DMS79 treated with DMSO at 0.1 percent for 48 hours (cell line): ENCODE measurements around the gene ZNF440.
"Not testable (repeated sequence)": the region's sequence is repeated elsewhere in the genome, so short reads cannot be mapped to it uniquely, and the experiment has no call there.

Source experiments
- DNase-seq: peaks from one replicate; lab custom pipeline; 2025; lab: John Stamatoyannopoulos, UW

The ZNF440 gene

DNA sequence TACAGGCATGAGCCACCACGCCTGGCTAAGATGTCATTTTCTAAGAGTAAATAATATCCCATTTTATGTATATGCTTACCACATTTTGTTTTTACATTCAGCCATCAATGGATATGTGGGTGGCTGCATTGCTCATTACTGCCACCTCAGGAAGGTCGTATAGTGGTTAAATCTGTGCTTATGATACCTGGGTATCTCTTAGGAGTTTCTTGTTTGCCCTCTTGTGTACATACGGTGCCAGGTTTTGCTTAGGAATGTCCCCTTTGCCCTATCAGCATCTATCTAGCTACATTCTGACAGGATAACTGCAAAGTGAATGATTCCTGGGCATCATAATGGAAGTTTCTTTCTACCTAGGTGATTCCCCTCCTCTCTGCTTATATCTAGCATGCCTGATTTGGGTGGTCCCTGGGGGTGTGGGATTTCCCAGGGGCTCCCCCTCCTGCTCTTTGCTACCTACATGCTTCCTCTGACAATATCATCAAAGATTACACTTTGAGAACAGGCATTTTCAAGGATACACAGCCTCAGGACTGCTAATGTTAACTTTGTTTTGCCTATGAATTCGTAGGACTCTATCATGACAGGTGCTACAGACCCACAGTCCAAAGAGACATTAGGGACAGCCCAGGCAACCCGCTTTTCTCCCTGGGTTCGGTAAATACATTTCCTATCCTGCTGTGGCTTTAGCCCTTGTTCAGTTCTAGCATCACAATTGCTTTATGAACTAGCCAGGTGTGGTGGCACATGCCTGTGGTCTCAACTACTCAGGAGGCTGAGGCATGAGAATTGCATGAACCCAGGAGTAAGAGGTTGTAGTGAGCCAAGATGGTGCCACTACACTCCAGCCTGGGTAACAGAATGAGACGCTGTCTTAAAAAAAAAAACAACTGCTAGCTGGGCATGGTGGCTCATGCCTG, 15.1 kb downstream of the ZNF440 start:
- DNase-seq: not testable (repeated sequence)

DNA sequence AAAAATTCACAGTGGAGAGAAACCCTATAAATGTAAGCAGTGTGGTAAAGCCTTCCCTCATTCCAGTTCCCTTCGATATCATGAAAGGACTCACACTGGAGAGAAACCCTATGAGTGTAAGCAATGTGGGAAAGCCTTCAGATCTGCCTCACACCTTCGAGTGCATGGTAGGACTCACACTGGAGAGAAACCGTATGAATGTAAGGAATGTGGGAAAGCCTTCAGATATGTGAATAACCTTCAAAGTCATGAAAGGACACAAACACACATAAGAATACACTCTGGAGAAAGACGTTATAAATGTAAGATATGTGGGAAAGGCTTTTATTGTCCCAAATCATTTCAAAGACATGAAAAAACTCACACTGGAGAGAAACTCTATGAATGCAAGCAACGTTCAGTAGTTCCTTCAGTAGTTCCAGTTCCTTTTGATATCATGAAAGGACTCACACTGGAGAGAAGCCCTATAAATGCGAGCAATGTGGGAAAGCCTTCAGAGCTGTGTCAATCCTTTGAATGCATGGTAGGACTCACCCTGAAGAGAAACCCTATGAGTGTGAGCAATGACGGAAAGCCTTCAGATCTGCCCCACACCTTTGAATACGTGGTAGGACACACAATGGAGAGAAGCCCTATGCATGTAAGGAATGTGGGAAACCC, 18.3 kb downstream of the ZNF440 start:
- DNase-seq: no peak

DNA sequence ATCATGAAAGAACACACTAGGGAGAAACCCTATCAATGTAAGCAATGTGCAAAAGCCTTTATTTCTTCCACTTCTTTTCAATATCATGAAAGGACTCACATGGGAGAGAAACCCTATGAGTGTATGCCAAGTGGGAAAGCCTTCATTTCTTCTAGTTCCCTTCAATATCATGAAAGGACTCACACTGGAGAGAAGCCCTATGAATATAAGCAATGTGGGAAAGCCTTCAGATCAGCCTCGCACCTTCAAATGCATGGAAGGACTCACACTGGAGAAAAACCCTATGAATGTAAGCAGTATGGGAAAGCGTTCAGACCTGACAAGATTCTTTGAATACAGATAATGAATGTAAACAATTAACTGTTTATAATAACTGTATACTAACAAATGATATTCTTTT, 19.5 kb downstream of the ZNF440 start:
- no peak for DNase-seq

DNA sequence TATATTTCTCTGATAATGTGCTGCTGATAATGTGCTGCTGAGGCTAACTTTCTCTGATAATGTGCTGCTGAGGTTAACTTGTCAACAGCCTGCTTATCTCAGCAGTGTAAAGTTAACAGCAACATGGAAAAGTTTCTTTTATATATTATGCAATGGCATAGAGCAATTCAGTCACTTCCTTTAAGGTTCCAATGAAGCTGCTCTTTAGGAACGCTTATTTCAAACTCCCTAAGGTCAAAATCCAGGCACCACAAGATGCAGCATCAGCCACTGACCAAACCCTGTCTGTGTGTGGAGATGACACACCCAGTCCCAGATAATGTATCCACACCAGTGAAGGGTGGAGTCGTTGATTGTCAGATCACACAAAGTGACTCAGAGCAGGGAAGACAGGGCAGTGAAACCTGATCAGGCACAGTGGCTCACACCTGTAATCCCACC, 21.6 kb downstream of the ZNF440 start:
- DNase-seq: not testable (repeated sequence)

DNA sequence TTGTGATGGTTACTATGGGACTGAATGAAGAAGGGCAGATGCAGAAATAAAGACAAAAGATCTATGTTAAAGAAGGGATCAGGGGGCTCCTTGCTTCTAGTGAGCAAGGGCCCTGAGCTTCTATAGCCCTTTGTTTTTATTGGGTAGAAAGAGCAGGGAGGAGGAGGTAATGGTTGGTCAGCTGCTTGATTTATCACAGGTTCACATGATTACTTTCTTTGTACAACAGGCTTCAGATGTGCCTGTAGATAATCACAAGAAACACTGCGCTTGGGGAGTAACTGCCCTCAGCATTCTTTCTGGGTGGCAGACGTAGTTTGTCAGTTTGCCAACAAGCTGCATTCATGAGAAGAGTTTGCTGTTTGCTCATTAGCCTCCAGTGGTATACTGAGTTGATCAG, 29.6 kb downstream of the ZNF440 start:
- no peak for DNase-seq

DNA sequence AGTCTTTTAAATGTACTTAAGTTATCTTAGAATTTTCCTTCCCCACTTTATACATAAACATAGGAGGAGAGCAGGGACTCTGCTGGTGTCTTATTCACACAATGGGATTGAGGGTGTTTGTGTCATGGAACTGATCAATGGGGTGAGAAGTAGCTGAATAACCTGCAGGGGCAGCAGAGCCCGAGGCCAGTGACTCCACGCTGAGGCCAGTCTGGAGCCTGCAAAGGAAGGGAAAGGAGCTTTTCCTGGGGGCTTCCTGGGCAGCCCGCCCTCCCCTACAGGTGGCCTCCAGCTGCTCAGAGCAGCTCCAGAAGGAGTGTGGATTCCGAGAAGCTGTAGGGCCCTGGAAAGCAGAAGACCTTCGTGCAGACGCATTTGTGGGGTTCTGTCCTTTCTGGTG, 33.5 kb downstream of the ZNF440 start:
- DNase-seq: not testable (repeated sequence)

DNA sequence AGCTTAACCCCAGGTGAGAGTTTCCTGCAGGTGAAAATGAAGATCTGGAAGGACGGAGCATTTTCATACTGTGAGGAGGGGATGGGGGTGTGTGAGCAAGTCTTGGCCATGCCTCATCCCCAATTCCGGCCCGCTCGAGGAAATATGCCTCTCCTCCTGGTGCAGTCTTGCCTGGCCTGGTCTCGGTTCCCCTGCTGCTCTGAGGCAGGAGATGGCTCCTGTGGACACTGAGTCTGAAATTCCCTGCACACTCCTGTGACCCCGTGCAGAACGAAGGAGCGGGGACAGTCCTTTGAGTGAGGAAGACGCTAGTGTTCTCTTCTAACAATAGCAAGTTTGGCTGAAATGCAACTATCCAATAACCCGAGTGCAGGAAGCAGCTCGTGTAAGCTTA, 34.1 kb downstream of the ZNF440 start:
- DNase-seq: no peak

DNA sequence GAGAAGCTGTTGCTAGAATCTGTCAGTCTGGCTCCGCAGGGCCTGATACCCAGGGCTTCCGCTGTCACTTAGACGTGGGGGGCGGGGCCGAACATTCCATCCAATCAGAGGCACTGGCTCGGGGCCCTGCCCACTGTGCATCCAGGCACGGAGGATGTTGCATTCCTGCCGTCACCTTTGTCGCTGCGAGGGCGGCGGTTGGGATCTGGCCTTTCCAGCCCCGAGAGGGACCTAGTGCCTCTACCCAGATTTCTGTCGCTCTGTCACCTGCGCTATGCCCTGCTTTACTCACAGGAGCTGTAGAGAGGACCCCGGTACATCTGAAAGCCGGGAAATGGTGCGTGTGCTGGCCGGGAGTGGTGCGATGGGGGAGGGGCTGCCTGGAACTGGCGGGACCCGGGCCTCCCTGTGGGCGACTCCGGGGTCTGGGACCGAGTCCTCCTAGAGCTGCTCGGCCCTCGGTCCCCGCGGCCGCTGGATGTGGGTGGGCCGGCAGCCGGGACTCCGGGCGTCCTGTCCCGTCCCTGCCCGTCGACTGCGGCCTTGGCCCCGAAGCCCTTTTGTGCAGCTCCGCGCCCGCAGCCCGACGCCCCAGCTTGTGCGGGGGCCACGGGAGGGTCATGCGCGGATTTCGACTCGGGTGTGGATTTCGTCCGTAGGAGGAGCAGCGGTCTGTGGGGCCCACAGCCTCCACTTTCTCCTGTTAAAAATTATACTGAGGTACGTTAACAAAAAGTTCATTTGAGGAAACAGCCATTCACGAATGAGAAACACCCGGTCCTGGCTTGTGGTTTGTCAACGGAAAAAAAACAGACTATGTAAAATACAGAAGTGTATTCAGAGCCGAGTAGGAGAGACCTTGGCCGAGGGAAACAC, 34.8 kb downstream of the ZNF440 start, which contains the start of gene ZNF439:
TSS of gene ZNF439 (plus strand) at position 133 of the 876 bp plus-strand sequence. CDS start at position 275, 142 bp downstream.
- peak; percentile 85 for DNase-seq

DNA sequence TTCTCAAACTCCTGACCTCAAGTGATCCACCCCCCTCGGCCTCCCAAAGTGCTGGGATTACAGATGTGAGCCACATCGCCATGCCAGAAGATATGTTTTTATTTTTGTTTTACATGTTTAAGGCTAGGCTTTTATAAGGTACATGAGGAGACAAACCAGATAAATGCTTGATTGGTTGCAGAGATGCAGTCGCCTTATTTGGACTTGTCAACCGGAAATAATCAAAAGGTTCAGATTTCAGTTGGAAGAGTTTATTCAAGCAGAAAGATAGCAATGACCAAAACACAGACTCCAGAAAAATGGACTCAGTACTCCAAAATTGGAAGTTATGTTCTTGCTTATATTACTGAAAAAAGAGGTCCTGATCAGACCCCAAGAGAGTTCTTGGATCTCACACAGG, 36.2 kb downstream of the ZNF440 start:
- not testable (repeated sequence) for DNase-seq

DNA sequence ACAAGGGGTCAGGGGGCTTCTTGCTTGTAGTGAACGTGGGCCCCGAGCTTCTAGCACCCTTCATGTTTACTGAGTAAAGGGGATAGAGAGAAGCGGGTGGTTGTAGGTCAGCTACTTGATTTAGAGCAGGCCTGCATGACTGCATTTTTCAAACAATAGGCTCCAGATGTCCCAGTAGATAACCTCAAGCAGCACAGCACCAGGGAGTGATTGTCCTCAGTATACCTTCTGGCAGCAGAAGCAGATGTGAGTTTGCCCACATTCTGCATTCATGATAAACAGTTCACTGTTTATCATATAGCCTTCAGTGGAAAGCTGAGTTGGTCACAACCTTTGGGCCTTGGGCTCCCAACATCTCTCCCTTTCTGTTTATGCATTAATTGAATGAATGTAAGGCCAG, 39.3 kb downstream of the ZNF440 start:
- no peak for DNase-seq

DNA sequence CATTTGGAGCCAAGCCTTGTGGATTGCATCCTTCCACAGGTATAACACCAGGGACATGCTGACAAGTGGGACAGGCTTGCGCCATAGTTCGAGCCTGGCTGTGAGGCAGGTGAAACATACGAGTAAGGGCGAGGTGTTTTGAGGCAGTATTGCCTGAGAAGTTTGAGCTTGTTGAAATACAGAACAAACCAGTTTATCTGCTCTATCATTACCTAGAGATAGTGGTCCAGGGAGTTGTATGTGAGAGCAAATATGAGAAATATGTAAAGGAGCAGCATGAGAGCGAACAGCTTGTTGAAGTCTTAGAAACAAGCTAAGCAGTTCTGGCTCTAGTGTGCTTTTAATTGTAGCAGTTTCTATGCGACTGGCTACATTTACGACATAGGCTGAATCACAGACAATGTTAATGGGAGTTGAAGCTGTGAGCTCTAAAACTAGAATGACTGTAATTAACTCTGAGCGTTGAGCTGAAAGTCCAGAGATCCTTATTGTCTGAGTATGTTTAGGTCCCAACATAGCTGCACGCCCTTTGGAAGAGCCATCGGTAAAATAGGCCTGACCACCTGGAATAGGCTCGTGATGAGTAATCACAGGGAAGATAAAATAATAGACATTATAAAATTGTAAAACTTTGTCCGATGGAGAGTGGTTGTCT, 42.6 kb downstream of the ZNF440 start:
- no peak for DNase-seq

DNA sequence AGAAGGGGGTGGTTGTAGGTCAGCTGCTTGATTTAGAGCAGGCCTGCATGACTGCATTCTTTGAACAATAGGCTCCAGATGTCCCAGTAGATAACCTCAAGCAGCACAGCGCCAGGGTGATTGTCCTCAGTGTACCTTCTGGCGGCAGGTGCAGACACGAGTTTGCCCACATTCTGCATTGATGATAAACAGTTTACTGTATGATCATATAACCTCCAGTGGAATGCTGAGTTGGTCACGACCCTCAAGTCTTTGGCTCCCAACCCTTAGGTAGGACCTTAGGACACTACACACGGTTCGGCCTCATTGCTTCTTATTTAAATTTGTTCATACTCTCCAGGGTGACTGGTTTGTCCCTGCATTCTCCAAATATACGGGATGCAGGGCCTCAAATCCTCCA, 46.6 kb downstream of the ZNF440 start:
- DNase-seq: no peak

DNA sequence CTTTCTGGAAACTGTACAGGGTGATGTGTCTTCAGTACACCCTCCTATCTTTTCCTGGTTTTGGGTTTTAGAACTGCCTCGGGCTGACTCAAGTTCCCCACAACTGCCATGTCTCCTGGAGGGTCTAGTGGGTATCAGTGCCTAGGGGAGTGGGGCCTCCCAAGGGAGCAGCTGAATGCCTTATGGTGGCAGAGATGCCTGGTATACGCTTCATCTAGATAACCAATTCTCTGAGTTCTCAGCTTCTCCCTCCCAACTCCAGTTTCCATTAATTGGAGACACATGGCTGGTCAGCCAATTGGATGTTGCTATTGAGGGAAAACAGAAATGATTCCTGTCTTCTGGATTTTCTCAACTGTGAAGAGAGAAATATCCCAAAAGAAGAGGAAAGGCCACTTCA, 47.2 kb downstream of the ZNF440 start:
- DNase-seq: no peak

DNA sequence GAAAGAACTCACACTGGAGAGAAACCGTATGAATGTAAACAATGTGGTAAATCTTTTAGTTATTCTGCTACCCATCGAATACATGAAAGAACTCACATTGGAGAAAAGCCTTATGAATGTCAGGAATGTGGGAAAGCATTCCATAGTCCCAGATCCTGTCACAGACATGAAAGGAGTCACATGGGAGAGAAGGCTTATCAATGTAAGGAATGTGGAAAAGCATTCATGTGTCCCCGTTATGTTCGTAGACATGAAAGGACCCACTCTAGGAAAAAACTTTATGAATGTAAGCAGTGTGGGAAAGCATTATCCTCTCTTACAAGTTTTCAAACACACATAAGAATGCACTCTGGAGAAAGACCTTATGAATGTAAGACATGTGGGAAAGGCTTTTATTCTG, 53.7 kb downstream of the ZNF440 start:
- not testable (repeated sequence) for DNase-seq

DNA sequence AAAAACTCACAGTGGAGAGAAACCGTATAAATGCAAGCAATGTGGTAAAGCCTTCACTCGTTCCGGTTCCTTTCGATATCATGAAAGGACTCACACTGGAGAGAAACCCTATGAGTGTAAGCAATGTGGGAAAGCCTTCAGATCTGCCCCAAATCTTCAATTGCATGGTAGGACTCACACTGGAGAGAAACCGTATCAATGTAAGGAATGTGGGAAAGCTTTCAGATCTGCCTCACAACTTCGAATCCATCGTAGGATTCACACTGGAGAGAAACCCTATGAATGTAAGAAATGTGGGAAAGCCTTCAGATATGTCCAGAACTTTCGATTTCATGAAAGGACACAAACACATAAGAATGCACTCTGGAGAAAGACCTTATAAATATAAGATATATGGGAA, 54.1 kb downstream of the ZNF440 start:
- DNase-seq: no peak

DNA sequence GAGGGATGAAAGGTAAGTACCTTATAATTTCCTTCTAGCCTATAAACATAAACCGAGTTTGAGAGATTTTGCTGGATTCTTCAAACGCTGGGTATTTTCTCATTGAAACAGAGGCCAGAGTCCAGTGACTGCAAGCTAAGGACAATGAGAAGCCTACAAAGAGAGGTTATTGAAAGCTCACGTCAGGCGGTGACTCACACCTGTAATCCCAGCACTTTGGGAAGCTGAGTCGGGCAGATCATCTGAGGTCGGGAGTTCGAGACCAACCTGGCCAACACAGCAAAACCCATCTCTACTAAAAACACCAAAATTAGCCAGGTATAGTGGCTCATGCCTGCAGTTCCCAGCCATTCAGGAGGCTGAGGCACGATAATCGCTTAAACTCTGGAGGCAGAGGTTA, 58.6 kb downstream of the ZNF440 start:
- no peak for DNase-seq

DNA sequence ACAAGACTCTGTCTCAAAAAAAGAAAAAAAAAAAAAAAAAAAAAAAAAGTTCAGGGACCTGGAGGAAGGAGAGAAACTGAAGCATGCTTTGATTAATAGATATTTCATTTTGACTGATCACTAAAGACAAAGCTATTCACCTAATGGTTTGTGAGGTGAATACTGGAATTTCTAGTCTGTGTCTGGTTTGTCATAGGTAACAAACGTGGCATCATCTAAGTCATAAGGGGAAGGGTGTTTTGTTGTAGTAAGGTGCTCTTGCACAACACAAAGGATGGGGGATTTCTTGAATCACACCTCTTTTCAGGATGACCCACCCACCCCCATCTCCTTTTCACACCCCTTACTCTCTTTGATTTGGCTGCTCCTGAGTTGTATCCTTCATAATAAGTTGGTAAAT, 59.7 kb downstream of the ZNF440 start:
- no peak for DNase-seq

DNA sequence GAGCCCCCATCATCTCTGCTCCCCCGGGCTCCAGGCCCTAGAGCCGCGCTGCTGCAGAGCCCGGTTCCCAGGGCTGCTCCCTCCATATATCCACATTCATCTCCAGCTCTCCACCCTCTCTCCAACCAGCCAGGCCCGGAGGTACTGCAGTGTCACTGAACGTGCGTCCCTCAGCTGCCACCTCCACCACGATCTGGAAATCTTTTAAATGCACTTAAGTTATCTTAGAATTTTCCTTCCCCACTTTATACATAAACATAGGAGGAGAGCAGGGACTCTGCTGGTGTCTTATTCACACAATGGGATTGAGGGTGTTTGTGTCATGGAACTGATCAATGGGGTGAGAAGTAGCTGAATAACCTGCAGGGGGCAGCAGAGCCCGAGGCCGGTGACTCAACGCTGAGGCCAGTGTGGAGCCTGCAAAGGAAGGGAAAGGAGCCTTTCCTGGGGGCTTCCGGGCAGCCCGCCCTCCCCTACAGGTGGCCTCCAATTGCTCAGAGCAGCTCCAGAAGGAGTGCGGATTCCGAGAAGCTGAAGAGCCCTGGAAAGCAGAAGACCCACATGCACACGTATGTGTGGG, 65.7 kb downstream of the ZNF440 start:
- DNase-seq: not testable (repeated sequence)

DNA sequence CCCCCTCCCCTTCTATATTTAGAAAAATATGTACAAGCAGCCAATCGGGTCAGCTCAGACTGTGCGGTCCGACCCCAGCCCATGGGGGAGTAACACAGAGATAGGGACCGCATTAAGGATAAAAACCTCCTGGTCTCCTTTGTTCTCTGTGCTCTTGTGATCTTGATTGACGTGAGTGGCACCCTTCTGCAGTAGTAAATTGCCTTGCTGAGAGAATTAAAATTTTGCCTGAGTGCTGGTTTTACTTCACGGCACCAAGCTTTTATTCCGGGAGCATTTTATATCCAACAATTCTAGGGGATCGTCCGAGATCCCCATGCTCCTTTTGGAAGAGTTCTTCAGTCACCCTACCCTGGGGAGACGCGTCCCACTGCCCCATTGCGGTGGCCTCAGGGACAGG, 66.5 kb downstream of the ZNF440 start:
- DNase-seq: no peak

DNA sequence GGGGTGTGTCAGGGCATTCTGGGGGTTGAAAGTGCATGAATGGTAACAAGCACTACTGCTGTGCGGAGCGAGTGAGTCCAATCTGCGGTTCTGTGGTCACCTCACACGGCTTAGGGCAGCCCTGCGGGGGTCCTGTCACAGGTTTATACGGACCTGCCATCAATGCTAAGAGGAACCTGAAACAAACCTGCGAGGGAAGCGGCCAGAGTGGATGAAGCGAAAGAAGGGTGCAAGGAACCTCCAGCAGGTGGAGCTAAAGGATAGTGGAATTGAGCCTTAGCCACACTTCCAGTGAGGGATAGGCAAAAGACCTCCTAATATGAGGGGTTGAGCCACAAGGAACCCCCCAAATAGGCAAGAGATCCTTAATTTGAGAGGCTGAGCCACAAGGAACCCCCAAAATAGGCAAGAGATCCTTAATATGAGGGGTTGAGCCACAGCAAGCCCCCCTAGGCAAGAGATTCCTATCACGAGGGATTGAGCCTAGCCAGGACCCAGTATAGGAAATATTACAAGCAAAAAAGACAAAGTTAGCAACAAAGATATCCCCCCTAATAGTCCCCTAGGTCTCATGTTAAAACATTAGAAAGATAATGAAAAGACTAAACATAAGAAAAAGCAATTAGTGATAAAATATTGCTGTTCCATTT, 67.2 kb downstream of the ZNF440 start:
- peak; percentile 11 for DNase-seq

DNA sequence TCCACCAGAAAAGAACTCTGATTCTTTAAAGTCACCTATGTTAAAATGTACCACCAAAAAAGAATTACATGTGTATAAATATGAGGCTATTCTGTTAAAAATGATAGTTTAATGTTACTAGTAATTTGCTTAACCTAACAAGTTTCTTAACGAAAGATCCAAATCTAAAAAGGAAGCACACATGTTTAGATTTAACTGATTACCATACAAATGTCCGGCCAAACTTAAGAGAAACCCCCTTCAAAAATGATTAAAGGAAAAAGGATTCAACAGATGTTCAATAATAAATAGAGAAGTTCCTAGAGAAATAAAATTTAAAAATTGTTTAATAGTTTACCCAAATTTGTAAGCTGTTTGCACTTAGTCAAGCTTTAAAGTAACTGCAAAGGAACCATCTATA, 68.5 kb downstream of the ZNF440 start:
- DNase-seq: no peak
